WTC11 (cell line): ENCODE measurements around the gene SLC23A1. TPM values are rescaled to one million over a fixed set of nuclear protein-coding genes. Genes with fewer than 3 reads are reported as not detected.

Experiments used
- ATAC-seq: fragments of 200-7000 bp; cut with Tn5 transposase; 2 replicates; pipeline ENCODE4 v1.10.0; 2021; ENCODE audit warnings: mild to moderate bottlenecking, moderate library complexity
- CTCF ChIA-PET: fragments of 300-600 bp; sonication (Branson Sonifier 250); formaldehyde crosslinking; loops from one replicate; lab custom pipeline; 2021; ENCODE audit warnings: antibody characterized with exemption; lab: Charles Lee
- POLR2A ChIA-PET: fragments of 350-600 bp; sonication (Branson Sonifier 250); formaldehyde crosslinking; loops from one replicate; lab custom pipeline; 2021; ENCODE audit warnings: antibody characterized with exemption; lab: Charles Lee
- DNase-seq: peaks from one replicate; pipeline ENCODE4 v3.0.0; 2021; ENCODE audit warnings: low spot score
- H3K27ac Mint-ChIP-seq: 2 replicates; pipeline ENCODE4 v1.8.0; 2021; ENCODE audit warnings: mixed read lengths
- H3K27me3 Mint-ChIP-seq: 2 replicates; pipeline ENCODE4 v1.8.0; 2021; ENCODE audit warnings: low read depth, mild to moderate bottlenecking, moderate library complexity, mixed read lengths
- H3K36me3 Mint-ChIP-seq: 2 replicates; pipeline ENCODE4 v1.8.0; 2021; ENCODE audit warnings: mixed read lengths
- H3K4me1 Mint-ChIP-seq: 2 replicates; pipeline ENCODE4 v1.8.0; 2022; ENCODE audit warnings: mixed read lengths
- H3K4me3 Mint-ChIP-seq: 2 replicates; pipeline ENCODE4 v1.8.0; 2021; ENCODE audit warnings: mild to moderate bottlenecking, moderate library complexity, mixed read lengths
- H3K9me3 Mint-ChIP-seq: 2 replicates; pipeline ENCODE4 v1.8.0; 2021; ENCODE audit warnings: mixed read lengths
- FOXK1 ChIP-seq: sonication (generic); formaldehyde crosslinking; IDR thresholded peaks from 2 replicates; pipeline ENCODE4 v1.8.0; 2022; ENCODE audit warnings: mild to moderate bottlenecking, moderate library complexity, missing genetic modification reagents
- GABPB1 ChIP-seq: sonication (generic); formaldehyde crosslinking; IDR thresholded peaks from 2 replicates; pipeline ENCODE4 v1.8.1; 2023; ENCODE audit warnings: mild to moderate bottlenecking, missing genetic modification reagents
- GTF2I ChIP-seq: fragments of 250-450 bp; sonication (Bioruptor Pico); conservative IDR thresholded peaks from 2 replicates; pipeline ENCODE4 v1.4.0; 2021; ENCODE audit warnings: mild to moderate bottlenecking
- MYBL2 ChIP-seq: sonication (generic); formaldehyde crosslinking; IDR thresholded peaks from 2 replicates; pipeline ENCODE4 v1.8.1; 2023; ENCODE audit warnings: mild to moderate bottlenecking, moderate library complexity, missing genetic modification reagents
- RORB ChIP-seq: fragments of 250-450 bp; sonication (Bioruptor Pico); IDR thresholded peaks from 2 replicates; pipeline ENCODE4 v1.9.0; 2021; ENCODE audit warnings: mild to moderate bottlenecking
- ZNF219 ChIP-seq: sonication (generic); formaldehyde crosslinking; IDR thresholded peaks from 2 replicates; pipeline ENCODE4 v1.8.0; 2023; ENCODE audit warnings: missing genetic modification reagents, mild to moderate bottlenecking, borderline replicate concordance
- ZNF263 ChIP-seq: sonication (generic); formaldehyde crosslinking; IDR thresholded peaks from 2 replicates; pipeline ENCODE4 v1.8.1; 2022; ENCODE audit warnings: low read depth, mild to moderate bottlenecking, moderate library complexity, missing genetic modification reagents
- total RNA-seq: library from RNA; stranded (reverse); gene quantifications from 3 replicates; pipeline ENCODE4 v1.2.3, GENCODE V29; 2021
- TF ChIP-seq, protein P1 (sequence below): fragments of 250-450 bp; sonication (Bioruptor Pico); conservative IDR thresholded peaks from 2 replicates; pipeline ENCODE4 v1.9.0; 2021; ENCODE audit warnings: mild to moderate bottlenecking
- TF ChIP-seq, protein P2 (sequence below): sonication (generic); formaldehyde crosslinking; IDR thresholded peaks from 2 replicates; pipeline ENCODE4 v1.8.0; 2023; ENCODE audit warnings: mild to moderate bottlenecking, missing genetic modification reagents
- TF ChIP-seq, protein P3 (sequence below): sonication (generic); formaldehyde crosslinking; conservative IDR thresholded peaks from 2 replicates; pipeline ENCODE4 v1.8.1; 2022; ENCODE audit warnings: mild to moderate bottlenecking, missing genetic modification reagents
- TF ChIP-seq, protein P4 (sequence below): fragments of 200-600 bp; IDR thresholded peaks from 2 replicates; pipeline ENCODE4 v1.8.0; 2022; ENCODE audit warnings: antibody characterized with exemption
- TF ChIP-seq, protein P5 (sequence below): sonication (generic); formaldehyde crosslinking; IDR thresholded peaks from 2 replicates; pipeline ENCODE4 v1.8.1; 2023; ENCODE audit warnings: mild to moderate bottlenecking, missing genetic modification reagents, borderline replicate concordance

SLC23A1 gene
- total RNA-seq, 1 experiment from 2014 or later, result not detected

DNA sequence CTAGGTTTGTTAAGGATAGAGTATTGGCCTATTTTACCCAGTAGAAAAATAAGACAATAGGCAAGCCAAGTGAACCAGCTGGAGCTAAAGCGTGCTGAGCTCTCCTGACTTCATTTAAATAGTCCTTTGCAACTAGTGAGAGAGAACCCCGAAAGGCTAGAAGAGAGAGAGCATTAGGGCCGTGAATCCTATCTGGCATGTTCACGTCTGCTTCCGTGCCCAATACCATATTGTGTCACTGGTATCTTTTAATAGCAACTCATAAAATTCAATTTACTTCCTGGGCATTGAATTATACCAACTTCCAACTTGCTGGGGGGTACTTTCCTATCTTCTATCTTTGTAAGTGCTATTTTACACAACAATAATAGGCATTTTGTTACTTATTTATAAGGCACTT, 42.4 kb upstream of the SLC23A1 start:
- Mint-ChIP-seq H3K9me3 (no peaks in the 10 kb centered on the region), H3K27ac (no peak overlapping the region), H3K36me3 (peaks cover 31% of the 10 kb centered on the region), H3K4me1 (no peaks in the 10 kb centered on the region), H3K4me3 (no peak overlapping the region), H3K27me3 (no peaks in the 10 kb centered on the region)
- ATAC-seq, result no peak
- CTCF ChIA-PET, result interaction anchor here (0.8 to 9.6 kb wide), 2 partner anchors 11 to 90 kb away, joined by 3 to 208 read pairs; no protein-coding TSS in a partner anchor
- POLR2A ChIA-PET, result no interaction called here
- DNase-seq, result no peak
- TF ChIP-seq, protein P1, sequence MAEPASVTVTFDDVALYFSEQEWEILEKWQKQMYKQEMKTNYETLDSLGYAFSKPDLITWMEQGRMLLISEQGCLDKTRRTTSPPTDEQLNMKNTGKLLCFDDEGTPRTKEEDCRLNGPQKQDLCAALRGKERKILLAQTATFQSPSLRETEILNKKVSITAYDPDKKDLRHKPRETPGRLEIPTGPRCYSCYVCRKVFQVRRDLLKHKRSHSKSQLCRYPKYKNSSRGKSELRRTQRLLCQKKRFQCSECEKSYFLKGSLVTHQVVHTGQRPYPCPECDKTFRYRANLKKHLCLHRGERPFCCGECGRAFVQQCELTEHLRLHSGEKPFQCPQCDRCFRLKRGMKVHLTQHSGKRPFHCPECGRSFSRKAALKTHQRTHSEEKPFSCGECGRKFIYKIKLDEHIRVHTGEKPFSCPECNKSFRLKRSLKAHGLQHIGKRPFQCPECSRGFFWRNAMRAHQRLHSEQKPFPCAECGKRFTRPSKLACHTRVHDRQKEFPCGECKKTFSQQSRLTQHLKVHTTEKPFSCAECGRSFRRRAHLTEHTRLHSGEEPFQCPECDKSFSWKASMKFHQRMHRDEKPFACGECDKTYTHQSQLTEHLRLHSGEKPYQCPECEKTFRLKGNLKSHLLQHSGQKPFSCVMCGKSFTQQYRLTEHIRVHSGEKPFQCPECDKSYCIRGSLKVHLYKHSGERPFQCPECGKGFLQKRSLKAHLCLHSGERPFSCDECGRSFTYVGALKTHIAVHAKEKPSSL (CRISPR knock-in tag), result no peak
- TF ChIP-seq, protein P2, sequence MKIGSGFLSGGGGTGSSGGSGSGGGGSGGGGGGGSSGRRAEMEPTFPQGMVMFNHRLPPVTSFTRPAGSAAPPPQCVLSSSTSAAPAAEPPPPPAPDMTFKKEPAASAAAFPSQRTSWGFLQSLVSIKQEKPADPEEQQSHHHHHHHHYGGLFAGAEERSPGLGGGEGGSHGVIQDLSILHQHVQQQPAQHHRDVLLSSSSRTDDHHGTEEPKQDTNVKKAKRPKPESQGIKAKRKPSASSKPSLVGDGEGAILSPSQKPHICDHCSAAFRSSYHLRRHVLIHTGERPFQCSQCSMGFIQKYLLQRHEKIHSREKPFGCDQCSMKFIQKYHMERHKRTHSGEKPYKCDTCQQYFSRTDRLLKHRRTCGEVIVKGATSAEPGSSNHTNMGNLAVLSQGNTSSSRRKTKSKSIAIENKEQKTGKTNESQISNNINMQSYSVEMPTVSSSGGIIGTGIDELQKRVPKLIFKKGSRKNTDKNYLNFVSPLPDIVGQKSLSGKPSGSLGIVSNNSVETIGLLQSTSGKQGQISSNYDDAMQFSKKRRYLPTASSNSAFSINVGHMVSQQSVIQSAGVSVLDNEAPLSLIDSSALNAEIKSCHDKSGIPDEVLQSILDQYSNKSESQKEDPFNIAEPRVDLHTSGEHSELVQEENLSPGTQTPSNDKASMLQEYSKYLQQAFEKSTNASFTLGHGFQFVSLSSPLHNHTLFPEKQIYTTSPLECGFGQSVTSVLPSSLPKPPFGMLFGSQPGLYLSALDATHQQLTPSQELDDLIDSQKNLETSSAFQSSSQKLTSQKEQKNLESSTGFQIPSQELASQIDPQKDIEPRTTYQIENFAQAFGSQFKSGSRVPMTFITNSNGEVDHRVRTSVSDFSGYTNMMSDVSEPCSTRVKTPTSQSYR (CRISPR knock-in tag), result no peak
- TF ChIP-seq MYBL2 (CRISPR knock-in tag), result no peak
- no peak for TF ChIP-seq GTF2I

DNA sequence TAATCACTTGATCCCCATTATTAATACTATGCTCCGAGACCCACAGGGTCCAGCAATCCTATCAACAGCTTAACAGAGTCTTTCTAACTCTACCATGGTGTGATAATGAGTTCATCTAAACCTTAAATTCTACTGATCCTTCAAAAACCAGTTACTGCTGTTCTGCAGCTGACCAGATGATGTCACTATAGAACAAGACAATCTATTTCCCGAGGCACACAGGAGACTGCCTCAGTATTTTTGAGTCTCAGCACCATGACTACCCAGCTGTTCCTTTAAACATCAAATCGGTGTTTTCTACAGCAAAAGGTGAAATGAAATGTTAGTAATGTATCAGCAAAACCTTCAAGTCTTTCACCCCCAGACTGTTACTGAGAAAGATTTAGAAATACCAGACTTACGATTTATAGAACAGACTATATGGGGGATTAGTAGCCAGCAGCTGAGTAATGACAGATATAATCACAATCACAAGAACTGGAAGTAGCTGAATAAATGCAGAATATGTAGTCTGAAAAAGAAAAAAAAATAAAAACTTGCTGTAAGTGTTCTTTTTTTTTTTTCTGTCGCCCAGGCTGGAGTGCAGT, 39.3 kb upstream of the SLC23A1 start:
- Mint-ChIP-seq H3K27me3 (no peaks in the 10 kb centered on the region; the same call in 1 of the 2 replicates), H3K9me3 (no peaks in the 10 kb centered on the region), H3K27ac (peak overlapping the region; percentile 60; the same call in 1 of the 2 replicates), H3K4me1 (peaks cover 9% of the 10 kb centered on the region), H3K36me3 (peaks cover 34% of the 10 kb centered on the region), H3K4me3 (no peak overlapping the region)
- POLR2A ChIA-PET, result interaction anchor here (0.6 kb wide), 2 partner anchors 91 to 118 kb away, joined by 3 read pairs; no protein-coding TSS in a partner anchor
- CTCF ChIA-PET, result interaction anchor here (0.5 to 9.6 kb wide), 39 partner anchors 11 to 365 kb away, joined by 3 to 208 read pairs (median 5); partner anchors contain the start of genes DNAJC18, SMIM33, SPATA24 and UBE2D2
- no peak for DNase-seq
- TF ChIP-seq, protein P3, sequence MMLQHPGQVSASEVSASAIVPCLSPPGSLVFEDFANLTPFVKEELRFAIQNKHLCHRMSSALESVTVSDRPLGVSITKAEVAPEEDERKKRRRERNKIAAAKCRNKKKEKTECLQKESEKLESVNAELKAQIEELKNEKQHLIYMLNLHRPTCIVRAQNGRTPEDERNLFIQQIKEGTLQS (CRISPR knock-in tag), result no peak
- no peak for TF ChIP-seq MYBL2 (CRISPR knock-in tag)
- no peak for TF ChIP-seq GTF2I
- peak; percentile 89 for ATAC-seq

DNA sequence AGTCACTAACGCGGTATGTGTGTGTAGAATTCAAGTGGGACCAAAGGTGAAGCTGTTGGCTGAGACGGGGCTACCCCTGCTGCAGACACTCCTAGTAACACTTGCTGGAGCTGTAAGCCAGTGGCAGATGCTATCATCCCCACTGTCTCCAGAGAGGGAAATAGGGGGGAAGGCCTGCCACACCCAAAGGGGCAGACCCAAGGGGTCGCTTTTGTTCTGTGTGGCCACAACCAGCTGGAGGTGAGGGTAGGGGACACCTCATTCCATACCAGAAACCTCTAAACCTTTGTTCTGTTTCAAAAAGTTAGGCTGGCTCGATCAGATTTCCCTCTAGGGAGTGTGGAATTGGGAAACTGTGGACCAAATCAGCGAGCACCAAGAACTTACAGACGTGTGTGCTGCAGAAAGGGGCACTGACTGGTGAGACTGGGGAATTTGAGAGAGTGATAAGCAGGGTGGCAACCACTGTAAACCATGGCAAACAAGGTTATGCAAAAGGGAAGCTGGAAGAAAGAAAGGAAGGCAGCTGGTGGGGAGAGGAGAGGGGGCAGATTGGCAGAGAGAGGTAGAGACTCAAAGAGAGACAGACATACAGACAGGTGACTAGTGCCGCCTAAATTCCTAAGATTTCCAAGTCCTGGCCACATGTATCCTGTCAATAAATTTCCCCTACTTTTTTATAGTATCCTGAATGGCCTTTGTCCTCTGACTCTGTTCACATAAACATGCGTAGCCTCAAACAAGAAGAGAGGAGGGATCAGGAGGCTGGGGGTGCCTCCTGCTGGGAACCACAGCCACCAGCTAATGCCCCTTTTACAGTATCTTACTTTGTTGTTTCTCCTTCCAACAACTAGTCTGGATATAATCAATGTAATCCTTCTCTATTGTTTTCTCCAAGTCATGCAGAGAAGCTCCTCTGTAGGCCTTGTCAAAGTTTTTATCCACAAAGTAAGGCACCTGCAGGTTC, 36.4 kb upstream of the SLC23A1 start:
- Mint-ChIP-seq H3K27me3 (no peaks in the 10 kb centered on the region; the same call in 1 of the 2 replicates), H3K36me3 (peaks cover 22% of the 10 kb centered on the region), H3K27ac (no peak overlapping the region), H3K4me3 (no peak overlapping the region), H3K9me3 (no peaks in the 10 kb centered on the region), H3K4me1 (peaks cover 9% of the 10 kb centered on the region)
- DNase-seq, result no peak
- peak; percentile 36; the same call in 1 of the 2 replicates for ATAC-seq
- CTCF ChIA-PET, result interaction anchor here (0.6 to 9.6 kb wide), 4 partner anchors 9 to 346 kb away, joined by 3 to 208 read pairs (median 5); no protein-coding TSS in a partner anchor
- POLR2A ChIA-PET, result interaction anchor here (0.5 kb wide), 1 partner anchor 152 kb away, joined by 3 read pairs; no protein-coding TSS in a partner anchor
- TF ChIP-seq GABPB1 (CRISPR knock-in tag) (no peak), ZNF263 (CRISPR knock-in tag) (no peak), FOXK1 (CRISPR knock-in tag) (no peak), ZNF219 (CRISPR knock-in tag) (no peak), RORB (CRISPR knock-in tag) (no peak)
- TF ChIP-seq, protein P4, sequence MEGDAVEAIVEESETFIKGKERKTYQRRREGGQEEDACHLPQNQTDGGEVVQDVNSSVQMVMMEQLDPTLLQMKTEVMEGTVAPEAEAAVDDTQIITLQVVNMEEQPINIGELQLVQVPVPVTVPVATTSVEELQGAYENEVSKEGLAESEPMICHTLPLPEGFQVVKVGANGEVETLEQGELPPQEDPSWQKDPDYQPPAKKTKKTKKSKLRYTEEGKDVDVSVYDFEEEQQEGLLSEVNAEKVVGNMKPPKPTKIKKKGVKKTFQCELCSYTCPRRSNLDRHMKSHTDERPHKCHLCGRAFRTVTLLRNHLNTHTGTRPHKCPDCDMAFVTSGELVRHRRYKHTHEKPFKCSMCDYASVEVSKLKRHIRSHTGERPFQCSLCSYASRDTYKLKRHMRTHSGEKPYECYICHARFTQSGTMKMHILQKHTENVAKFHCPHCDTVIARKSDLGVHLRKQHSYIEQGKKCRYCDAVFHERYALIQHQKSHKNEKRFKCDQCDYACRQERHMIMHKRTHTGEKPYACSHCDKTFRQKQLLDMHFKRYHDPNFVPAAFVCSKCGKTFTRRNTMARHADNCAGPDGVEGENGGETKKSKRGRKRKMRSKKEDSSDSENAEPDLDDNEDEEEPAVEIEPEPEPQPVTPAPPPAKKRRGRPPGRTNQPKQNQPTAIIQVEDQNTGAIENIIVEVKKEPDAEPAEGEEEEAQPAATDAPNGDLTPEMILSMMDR, result no peak
- TF ChIP-seq, protein P5, sequence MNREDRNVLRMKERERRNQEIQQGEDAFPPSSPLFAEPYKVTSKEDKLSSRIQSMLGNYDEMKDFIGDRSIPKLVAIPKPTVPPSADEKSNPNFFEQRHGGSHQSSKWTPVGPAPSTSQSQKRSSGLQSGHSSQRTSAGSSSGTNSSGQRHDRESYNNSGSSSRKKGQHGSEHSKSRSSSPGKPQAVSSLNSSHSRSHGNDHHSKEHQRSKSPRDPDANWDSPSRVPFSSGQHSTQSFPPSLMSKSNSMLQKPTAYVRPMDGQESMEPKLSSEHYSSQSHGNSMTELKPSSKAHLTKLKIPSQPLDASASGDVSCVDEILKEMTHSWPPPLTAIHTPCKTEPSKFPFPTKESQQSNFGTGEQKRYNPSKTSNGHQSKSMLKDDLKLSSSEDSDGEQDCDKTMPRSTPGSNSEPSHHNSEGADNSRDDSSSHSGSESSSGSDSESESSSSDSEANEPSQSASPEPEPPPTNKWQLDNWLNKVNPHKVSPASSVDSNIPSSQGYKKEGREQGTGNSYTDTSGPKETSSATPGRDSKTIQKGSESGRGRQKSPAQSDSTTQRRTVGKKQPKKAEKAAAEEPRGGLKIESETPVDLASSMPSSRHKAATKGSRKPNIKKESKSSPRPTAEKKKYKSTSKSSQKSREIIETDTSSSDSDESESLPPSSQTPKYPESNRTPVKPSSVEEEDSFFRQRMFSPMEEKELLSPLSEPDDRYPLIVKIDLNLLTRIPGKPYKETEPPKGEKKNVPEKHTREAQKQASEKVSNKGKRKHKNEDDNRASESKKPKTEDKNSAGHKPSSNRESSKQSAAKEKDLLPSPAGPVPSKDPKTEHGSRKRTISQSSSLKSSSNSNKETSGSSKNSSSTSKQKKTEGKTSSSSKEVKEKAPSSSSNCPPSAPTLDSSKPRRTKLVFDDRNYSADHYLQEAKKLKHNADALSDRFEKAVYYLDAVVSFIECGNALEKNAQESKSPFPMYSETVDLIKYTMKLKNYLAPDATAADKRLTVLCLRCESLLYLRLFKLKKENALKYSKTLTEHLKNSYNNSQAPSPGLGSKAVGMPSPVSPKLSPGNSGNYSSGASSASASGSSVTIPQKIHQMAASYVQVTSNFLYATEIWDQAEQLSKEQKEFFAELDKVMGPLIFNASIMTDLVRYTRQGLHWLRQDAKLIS (CRISPR knock-in tag), result no peak
